Gastroesophageal sphincter (tissue), 4 donors: ENCODE data around the gene ULK4. TPM values are rescaled to one million over a fixed set of nuclear protein-coding genes. Genes with fewer than 3 reads are reported as not detected.

Experiments
- ATAC-seq: fragments of 150-250 bp; one replicate; pipeline ENCODE4 v1.9.1; 2016; ENCODE audit warnings: mild to moderate bottlenecking, moderate library complexity
- H3K27ac ChIP-seq, 4 donors: fragments of 200-600 bp; sonication (generic) in 3 of 4; 1 replicate in 3 of 4; 2 replicates in 1 of 4; pipeline ENCODE4 v1.5.1; 2016 to 2019
- H3K27me3 ChIP-seq: fragments of 200-600 bp; sonication (generic); one replicate; pipeline ENCODE4 v1.5.1; 2019
- H3K36me3 ChIP-seq, 2 donors: fragments of 200-600 bp; sonication (generic); one replicate each; pipeline ENCODE4 v1.5.1; 2019; ENCODE audit warnings: control low read depth in 1 of 2
- H3K4me1 ChIP-seq, 3 donors: fragments of 200-600 bp; sonication (generic); 1 replicate in 2 of 3; 2 replicates in 1 of 3; pipeline ENCODE4 v1.5.1; 2016 to 2019; ENCODE audit warnings: control low read depth in 2 of 3
- H3K4me3 ChIP-seq, 2 donors: fragments of 200-600 bp; sonication (generic); one replicate each; pipeline ENCODE4 v1.5.1; 2019; ENCODE audit warnings: mild to moderate bottlenecking in 1 of 2, moderate library complexity in 1 of 2
- H3K9me3 ChIP-seq, 3 donors: fragments of 200-600 bp; sonication (generic); one replicate each; pipeline ENCODE4 v1.5.1; 2017 to 2019; ENCODE audit warnings: control low read depth in 2 of 3
- EP300 ChIP-seq: sonication (generic); formaldehyde crosslinking; IDR thresholded peaks from one replicate; pipeline ENCODE4 v1.6.1; 2017; ENCODE audit warnings: antibody characterized with exemption, mild to moderate bottlenecking
- POLR2A ChIP-seq, 2 donors: fragments of 450-650 bp; IDR thresholded peaks; one replicate each; pipeline ENCODE4 v1.6.1; 2017; ENCODE audit warnings: antibody characterized with exemption in 2 of 2, mild to moderate bottlenecking in 2 of 2, moderate library complexity in 1 of 2
- POLR2AphosphoS5 ChIP-seq: sonication (generic); formaldehyde crosslinking; IDR thresholded peaks from one replicate; pipeline ENCODE4 v1.6.1; 2017; ENCODE audit warnings: antibody characterized with exemption
- WGBS, 2 donors: methylation state at CpG; one replicate each; pipeline ENCODE4 v1.1.5; 2018; ENCODE audit warnings: low coverage in 1 of 2; 5-methylcytosine and 5-hydroxymethylcytosine counted together
- total RNA-seq, 4 donors: library from RNA; depleted of rRNA; stranded (reverse); fragments of >200 nt; gene quantifications; one replicate each; pipeline ENCODE4 v1.1.0, GENCODE V29; 2016
- TF ChIP-seq, protein P1 (sequence below), 4 experiments: fragments of 200-600 bp in 2 of 4; fragments of 450-650 bp in 2 of 4; sonication (generic) in 1 of 4; IDR thresholded peaks; one replicate each; pipeline ENCODE4 v1.5.1; 2017 to 2019; ENCODE audit warnings: antibody characterized with exemption in 4 of 4, mild to moderate bottlenecking in 2 of 4, moderate library complexity in 2 of 4

ULK4 gene
- total RNA-seq, 4 donors from 2014 or later: 3.8 to 15.4 (median 8.8) TPM

DNA sequence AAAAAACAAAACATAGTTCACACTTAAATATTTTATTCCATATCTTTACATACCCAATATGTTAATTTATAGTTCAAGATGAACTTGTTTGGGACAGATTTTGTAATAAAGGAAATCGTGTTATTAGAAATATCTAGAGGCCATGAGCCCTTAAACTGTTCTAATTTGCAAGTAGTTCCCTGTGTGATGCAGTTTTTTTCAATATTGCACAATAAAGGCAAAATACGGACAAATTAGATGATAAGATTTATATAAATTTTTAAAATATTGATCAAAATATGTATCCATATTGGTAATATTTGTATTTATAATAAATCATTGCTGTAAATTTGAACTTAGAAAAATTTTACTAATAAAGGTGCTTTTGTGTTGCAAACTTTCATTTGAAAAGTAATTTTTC is 738.8 kb downstream of the ULK4 start:
- H3K27me3 ChIP-seq: no peaks in the 10 kb centered on the region
- H3K9me3 ChIP-seq: no peaks in the 10 kb centered on the region
- peaks cover 16 to 70% (median 32%) of the 10 kb centered on the region in 3 donors for H3K4me1 ChIP-seq
- no peak for ATAC-seq
- 72% methylated on average over 2 of the region's 2 CpGs for WGBS, 2 donors
- peaks cover 13 to 37% of the 10 kb centered on the region in 2 donors for H3K36me3 ChIP-seq
- no peak overlapping the region for H3K4me3 ChIP-seq
- TF ChIP-seq POLR2AphosphoS5: no peak
- TF ChIP-seq, protein P1, sequence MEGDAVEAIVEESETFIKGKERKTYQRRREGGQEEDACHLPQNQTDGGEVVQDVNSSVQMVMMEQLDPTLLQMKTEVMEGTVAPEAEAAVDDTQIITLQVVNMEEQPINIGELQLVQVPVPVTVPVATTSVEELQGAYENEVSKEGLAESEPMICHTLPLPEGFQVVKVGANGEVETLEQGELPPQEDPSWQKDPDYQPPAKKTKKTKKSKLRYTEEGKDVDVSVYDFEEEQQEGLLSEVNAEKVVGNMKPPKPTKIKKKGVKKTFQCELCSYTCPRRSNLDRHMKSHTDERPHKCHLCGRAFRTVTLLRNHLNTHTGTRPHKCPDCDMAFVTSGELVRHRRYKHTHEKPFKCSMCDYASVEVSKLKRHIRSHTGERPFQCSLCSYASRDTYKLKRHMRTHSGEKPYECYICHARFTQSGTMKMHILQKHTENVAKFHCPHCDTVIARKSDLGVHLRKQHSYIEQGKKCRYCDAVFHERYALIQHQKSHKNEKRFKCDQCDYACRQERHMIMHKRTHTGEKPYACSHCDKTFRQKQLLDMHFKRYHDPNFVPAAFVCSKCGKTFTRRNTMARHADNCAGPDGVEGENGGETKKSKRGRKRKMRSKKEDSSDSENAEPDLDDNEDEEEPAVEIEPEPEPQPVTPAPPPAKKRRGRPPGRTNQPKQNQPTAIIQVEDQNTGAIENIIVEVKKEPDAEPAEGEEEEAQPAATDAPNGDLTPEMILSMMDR (IDR thresholded peaks at IDR 0.05): no peak
- no peak for TF ChIP-seq EP300
- no peak for TF ChIP-seq POLR2A (IDR thresholded peaks at IDR 0.05)
- H3K27ac ChIP-seq: no peak overlapping the region

DNA sequence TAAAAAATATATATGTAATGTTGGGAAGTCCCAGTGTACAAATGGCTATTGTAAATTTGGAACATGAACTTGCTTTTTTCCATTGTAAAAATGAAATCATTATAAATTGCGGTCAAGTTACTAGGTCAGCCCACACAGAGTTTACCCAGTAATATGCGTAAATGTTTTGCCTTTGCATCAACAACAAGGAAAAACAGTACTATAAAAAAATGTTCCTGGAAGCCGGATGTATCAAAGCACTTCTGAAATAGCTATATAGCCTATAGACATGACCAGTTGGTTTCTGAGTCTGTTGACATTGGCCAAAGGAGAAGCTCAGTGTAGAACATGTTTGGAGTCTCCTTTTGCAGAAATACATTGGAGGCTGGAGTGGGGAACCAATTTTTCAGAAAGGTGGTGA is 739.4 kb downstream of the ULK4 start:
- Histone ChIP-seq H3K4me1 (peaks cover 16 to 76% (median 32%) of the 10 kb centered on the region in 3 donors), H3K27me3 (no peaks in the 10 kb centered on the region), H3K4me3 (no peak overlapping the region), H3K27ac (no peak overlapping the region), H3K36me3 (peaks cover 13 to 32% of the 10 kb centered on the region in 2 donors), H3K9me3 (no peaks in the 10 kb centered on the region)
- WGBS, 2 donors: 36 to 70% methylated on average over 3 of the region's 3 CpGs
- no peak for ATAC-seq
- TF ChIP-seq EP300: no peak
- TF ChIP-seq, protein P1 (IDR thresholded peaks at IDR 0.05): no peak
- no peak for TF ChIP-seq POLR2A (IDR thresholded peaks at IDR 0.05)

DNA sequence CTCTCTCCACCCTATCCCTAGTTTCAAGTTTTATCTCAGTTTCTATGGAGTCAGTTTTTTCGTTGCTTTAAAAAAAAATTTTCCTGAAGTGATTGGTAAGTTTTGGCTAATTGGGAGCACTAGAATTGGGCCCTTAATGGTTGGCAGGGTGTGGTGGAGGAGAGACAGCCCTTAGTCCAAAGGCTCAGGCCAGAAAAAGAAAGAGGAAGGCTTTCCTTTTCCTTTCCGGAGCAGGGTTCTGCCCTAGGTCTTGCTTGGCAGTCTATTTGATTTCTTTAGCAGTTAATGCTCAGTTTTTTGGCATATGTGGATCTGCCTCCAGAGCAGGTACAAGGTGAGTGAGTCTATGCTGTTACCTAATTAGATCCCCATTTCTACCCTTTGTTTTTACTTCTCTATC is 739.9 kb downstream of the ULK4 start:
- no peaks in the 10 kb centered on the region for H3K9me3 ChIP-seq
- no peak for ATAC-seq
- H3K36me3 ChIP-seq: peaks cover 13 to 27% of the 10 kb centered on the region in 2 donors

DNA sequence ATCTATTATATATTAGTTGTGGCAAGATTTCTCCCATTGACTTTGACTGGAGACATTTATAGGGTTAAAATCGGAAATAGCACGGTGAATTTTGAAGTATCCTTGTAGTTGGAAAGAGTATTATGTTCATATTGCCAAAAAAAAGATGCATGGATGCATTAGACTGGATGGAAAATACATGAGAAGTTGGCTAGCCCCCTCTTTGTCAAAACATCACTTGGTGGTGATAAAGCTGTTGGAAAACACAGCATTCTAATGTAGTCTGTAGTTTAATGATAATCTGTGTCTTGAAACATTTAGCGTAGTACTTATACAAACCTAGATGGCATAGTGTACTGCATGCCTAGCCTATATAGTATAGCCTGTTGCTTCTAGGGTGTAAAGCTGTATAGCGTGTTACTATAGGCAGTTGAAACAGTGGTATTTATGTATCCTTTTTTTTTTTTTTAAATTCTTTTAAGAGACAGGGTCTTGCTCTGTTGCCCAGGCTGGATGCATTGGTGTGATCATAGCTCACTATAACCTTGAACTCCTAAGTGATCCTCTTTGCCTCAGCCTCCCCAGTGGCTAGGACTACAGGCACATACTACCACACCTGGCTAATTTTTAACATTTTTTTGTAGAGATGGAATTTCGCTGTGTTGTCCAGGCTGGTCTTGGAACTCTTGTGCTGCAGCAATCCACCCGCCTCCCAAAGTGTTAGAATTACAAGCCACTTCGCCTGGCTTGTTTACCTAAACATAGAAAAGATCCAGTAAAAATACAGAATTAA is 740.8 kb downstream of the ULK4 start:
- H3K4me1 ChIP-seq: peaks cover 20 to 90% (median 32%) of the 10 kb centered on the region in 3 donors
- no peak overlapping the region for H3K27ac ChIP-seq
- no peak for ATAC-seq
- H3K4me3 ChIP-seq: no peak overlapping the region
- peaks cover 8 to 17% of the 10 kb centered on the region in 2 donors for H3K36me3 ChIP-seq
- H3K9me3 ChIP-seq: no peaks in the 10 kb centered on the region
- no peak for TF ChIP-seq POLR2AphosphoS5
- no peak for TF ChIP-seq POLR2A (IDR thresholded peaks at IDR 0.05)
- no peak for TF ChIP-seq EP300
- TF ChIP-seq, protein P1 (IDR thresholded peaks at IDR 0.05): no peak
- 68 to 69% methylated on average over 7 of the region's 7 CpGs for WGBS, 2 donors
- no peaks in the 10 kb centered on the region for H3K27me3 ChIP-seq

More for the DNA sequence above, 739.9 kb downstream of the ULK4 start:
- Histone ChIP-seq H3K27ac (no peak overlapping the region), H3K27me3 (no peaks in the 10 kb centered on the region), H3K4me1 (peaks cover 18 to 81% (median 32%) of the 10 kb centered on the region in 3 donors), H3K4me3 (no peak overlapping the region)
- TF ChIP-seq POLR2AphosphoS5: no peak
- no peak for TF ChIP-seq EP300
- TF ChIP-seq, protein P1 (IDR thresholded peaks at IDR 0.05): no peak
- no peak for TF ChIP-seq POLR2A (IDR thresholded peaks at IDR 0.05)
- WGBS, 2 donors: 22 to 51% methylated on average over 1 to 2 of the region's 2 CpGs

DNA sequence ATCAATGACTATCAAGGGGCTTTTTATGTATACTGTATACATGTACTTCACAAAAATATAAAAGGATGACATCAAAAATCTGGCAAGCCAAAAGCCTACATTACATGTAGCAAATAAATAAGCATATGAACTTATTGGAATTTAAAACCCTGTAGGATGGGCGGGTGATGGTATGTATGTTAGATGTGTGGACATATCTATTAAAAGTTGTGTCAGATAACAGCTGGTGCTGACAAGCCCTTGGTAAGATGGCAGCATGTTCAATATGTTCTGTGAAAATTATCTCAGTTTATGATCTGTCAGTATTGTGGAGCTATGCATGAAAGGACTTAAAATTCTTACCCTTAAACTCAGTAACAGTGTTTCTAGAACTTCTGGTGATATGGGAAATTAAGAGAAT is 742.5 kb downstream of the ULK4 start:
- WGBS, 2 donors: 69 to 92% methylated on average over 1 of the region's 1 CpG
- no peak for TF ChIP-seq POLR2A (IDR thresholded peaks at IDR 0.05)
- TF ChIP-seq, protein P1 (IDR thresholded peaks at IDR 0.05): no peak
- no peak for TF ChIP-seq EP300
- no peak for TF ChIP-seq POLR2AphosphoS5

More for the DNA sequence above, 742.5 kb downstream of the ULK4 start:
- Histone ChIP-seq H3K27ac (no peak overlapping the region), H3K4me1 (peaks cover 20 to 98% (median 32%) of the 10 kb centered on the region in 3 donors), H3K27me3 (no peaks in the 10 kb centered on the region), H3K9me3 (no peaks in the 10 kb centered on the region), H3K36me3 (peaks cover 0 to under 1% of the 10 kb centered on the region in 2 donors), H3K4me3 (no peak overlapping the region)
- ATAC-seq: no peak
